Gastrocnemius medialis (tissue), 4 donors: ENCODE data around the gene WASHC4.

Experiments used
- POLR2A ChIP-seq, 2 donors: fragments of 450-650 bp; IDR thresholded peaks; one replicate each; pipeline ENCODE4 v1.6.1; 2017; ENCODE audit warnings: antibody characterized with exemption in 2 of 2, mild to moderate bottlenecking in 2 of 2, moderate library complexity in 2 of 2
- TF ChIP-seq, protein P1 (sequence below), 5 experiments: fragments of 450-650 bp in 3 of 5; fragments of 200-600 bp in 2 of 5; sonication (generic) in 2 of 5; IDR thresholded peaks in 4 of 5; conservative IDR thresholded peaks in 1 of 5; 1 replicate in 4 of 5; 2 replicates in 1 of 5; pipeline ENCODE4 v1.5.1; 2016 to 2019; ENCODE audit warnings: antibody characterized with exemption in 5 of 5, mild to moderate bottlenecking in 3 of 5, moderate library complexity in 3 of 5

DNA sequence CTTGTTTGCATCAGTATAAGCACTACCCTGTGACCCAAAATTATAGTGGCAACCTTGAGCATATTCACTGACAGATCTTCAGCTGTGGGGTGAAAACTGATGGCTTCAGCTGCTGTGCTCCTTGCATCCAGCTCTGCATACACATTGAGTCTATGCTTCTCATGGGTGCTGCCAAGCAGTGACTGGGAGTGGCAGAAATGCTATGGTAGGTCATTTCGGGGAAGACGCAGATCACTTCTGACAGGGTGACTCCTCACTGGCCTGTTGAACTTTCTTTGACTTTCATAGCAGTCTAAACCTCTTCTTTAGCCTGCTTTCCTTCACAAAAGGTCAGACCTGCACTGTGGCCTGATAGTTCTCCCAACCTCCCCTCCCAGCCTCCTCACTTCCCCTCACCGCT, 17.7 kb upstream of the WASHC4 start:
- TF ChIP-seq, protein P1, sequence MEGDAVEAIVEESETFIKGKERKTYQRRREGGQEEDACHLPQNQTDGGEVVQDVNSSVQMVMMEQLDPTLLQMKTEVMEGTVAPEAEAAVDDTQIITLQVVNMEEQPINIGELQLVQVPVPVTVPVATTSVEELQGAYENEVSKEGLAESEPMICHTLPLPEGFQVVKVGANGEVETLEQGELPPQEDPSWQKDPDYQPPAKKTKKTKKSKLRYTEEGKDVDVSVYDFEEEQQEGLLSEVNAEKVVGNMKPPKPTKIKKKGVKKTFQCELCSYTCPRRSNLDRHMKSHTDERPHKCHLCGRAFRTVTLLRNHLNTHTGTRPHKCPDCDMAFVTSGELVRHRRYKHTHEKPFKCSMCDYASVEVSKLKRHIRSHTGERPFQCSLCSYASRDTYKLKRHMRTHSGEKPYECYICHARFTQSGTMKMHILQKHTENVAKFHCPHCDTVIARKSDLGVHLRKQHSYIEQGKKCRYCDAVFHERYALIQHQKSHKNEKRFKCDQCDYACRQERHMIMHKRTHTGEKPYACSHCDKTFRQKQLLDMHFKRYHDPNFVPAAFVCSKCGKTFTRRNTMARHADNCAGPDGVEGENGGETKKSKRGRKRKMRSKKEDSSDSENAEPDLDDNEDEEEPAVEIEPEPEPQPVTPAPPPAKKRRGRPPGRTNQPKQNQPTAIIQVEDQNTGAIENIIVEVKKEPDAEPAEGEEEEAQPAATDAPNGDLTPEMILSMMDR (IDR thresholded peaks at IDR 0.05 in 4 of 5, conservative IDR thresholded peaks at IDR 0.05 in 1 of 5): no peak
- no peak for TF ChIP-seq POLR2A (IDR thresholded peaks at IDR 0.05)
